Duodenal mucosa (tissue), 2 donors: Measurements from ENCODE around the gene SPHK1.
A peak's percentile ranks its signal among the peaks of the same experiment; 100 is the strongest.
"Not testable (repeated sequence)": the region's sequence is repeated elsewhere in the genome, so short reads cannot be mapped to it uniquely, and the experiment has no call there.

Experiments
- H3K27ac ChIP-seq: one replicate; pipeline ENCODE4 v1.7.0; 2013; ENCODE audit warnings: low read depth, low read length
- H3K27me3 ChIP-seq, 2 donors: one replicate each; pipeline ENCODE4 v1.7.0; 2013; ENCODE audit warnings: low read length in 2 of 2, control low read depth in 1 of 2; ENCODE audit not compliant: insufficient read depth in 2 of 2, control insufficient read depth in 1 of 2
- H3K36me3 ChIP-seq, 2 donors: one replicate each; pipeline ENCODE4 v1.7.0; 2013; ENCODE audit warnings: low read length in 2 of 2, control low read depth in 1 of 2; ENCODE audit not compliant: insufficient read depth in 2 of 2, control insufficient read depth in 1 of 2
- H3K4me1 ChIP-seq, 2 donors: one replicate each; pipeline ENCODE4 v1.7.0; 2013; ENCODE audit warnings: low read length in 2 of 2, control low read depth in 1 of 2; ENCODE audit not compliant: insufficient read depth in 2 of 2, control insufficient read depth in 1 of 2
- H3K4me3 ChIP-seq, 2 donors: one replicate each; pipeline ENCODE4 v1.7.0; 2013; ENCODE audit warnings: low read length in 2 of 2, low read depth in 1 of 2
- H3K9ac ChIP-seq, 2 donors: one replicate each; pipeline ENCODE4 v1.7.0; 2013; ENCODE audit warnings: low read length in 2 of 2, low read depth in 1 of 2
- H3K9me3 ChIP-seq, 2 donors: one replicate each; pipeline ENCODE4 v1.7.0; 2013; ENCODE audit warnings: low read length in 2 of 2, control low read depth in 1 of 2; ENCODE audit not compliant: control insufficient read depth in 1 of 2

The SPHK1 gene, protein sequence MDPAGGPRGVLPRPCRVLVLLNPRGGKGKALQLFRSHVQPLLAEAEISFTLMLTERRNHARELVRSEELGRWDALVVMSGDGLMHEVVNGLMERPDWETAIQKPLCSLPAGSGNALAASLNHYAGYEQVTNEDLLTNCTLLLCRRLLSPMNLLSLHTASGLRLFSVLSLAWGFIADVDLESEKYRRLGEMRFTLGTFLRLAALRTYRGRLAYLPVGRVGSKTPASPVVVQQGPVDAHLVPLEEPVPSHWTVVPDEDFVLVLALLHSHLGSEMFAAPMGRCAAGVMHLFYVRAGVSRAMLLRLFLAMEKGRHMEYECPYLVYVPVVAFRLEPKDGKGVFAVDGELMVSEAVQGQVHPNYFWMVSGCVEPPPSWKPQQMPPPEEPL

GRCh38 chr17:76384222-76384986, at the start of gene SPHK1:
TSS of gene SPHK1 (plus strand) at chr17:76384609. CDS start at chr17:76385645, 1,036 bp downstream.
- Histone ChIP-seq H3K27me3 (peaks cover 0 to 6% of the 10 kb centered on the region in 2 donors), H3K4me1 (peaks cover 3 to 33% of the 10 kb centered on the region in 2 donors), H3K9me3 (no peaks in the 10 kb centered on the region)

GRCh38 chr17:76335716-76336381, 48.6 kb upstream of the SPHK1 start:
- H3K36me3 ChIP-seq = no peaks in the 10 kb centered on the region
- no peaks in the 10 kb centered on the region for H3K9me3 ChIP-seq
- H3K9ac ChIP-seq = no peak overlapping the region
- no peak overlapping the region for H3K4me3 ChIP-seq
- no peaks in the 10 kb centered on the region for H3K27me3 ChIP-seq
- no peak overlapping the region for H3K27ac ChIP-seq
- H3K4me1 ChIP-seq = peaks cover 2 to 5% of the 10 kb centered on the region in 2 donors

More at GRCh38 chr17:76384222-76384986, at the start of gene SPHK1:
- Histone ChIP-seq H3K9ac (peak within 1 kb of the TSS; percentile 54 to 58), H3K4me3 (peak within 1 kb of the TSS; percentile 69 to 70), H3K36me3 (no peaks in the 10 kb centered on the region), H3K27ac (peak within 1 kb of the TSS; percentile 42)

- Histone ChIP-seq H3K27me3 (no peaks in the 10 kb centered on the region), H3K27ac (no peak overlapping the region), H3K36me3 (peaks cover 0 to 2% of the 10 kb centered on the region in 2 donors), H3K4me1 (no peaks in the 10 kb centered on the region), H3K4me3 (no peak overlapping the region), H3K9ac (no peak overlapping the region), H3K9me3 (no peaks in the 10 kb centered on the region)
These were observed 47.5 kb upstream of the SPHK1 start for GRCh38 chr17:76336756-76337412.

DNA sequence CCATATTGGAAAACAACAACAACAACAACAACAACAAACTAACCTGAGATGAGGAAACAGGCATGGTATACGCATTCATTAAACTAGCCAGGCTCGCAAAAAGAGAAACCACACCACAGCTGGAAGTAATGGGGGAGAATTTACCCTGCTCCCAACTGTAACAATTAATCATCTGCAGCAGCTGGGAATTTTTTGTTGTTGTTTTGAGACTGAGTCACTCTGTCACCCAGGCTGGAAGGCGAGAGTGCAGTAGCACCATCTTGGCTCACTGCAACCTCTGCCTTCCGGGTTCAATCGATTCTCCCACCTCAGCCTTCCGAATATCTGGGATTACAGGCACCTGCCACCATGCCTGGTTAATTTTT, 47.0 kb upstream of the SPHK1 start:
- H3K9me3 ChIP-seq = no peaks in the 10 kb centered on the region
- H3K4me3 ChIP-seq = no peak overlapping the region
- peaks cover 0 to 7% of the 10 kb centered on the region in 2 donors for H3K36me3 ChIP-seq
- H3K27me3 ChIP-seq = no peaks in the 10 kb centered on the region
- H3K9ac ChIP-seq = no peak overlapping the region
- no peak overlapping the region for H3K27ac ChIP-seq
- no peaks in the 10 kb centered on the region for H3K4me1 ChIP-seq

DNA sequence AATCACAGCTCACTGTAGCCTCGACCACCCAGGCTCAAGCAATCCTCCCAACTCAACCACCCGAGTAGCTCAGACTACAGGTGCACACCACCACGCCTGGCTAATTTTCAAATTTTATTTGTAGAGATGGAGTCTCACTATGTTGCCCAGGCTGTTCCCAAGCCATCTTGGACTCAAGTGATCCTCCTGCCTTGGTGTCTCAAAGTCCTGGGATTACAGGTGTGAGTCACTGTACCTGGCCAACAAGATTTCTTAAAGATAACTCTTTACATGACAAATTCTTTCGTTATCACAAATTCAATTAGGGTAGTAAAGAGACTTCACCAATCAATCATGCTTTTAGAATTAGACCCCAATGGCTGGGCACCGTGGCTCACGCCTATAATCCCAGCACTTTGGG, 43.1 kb upstream of the SPHK1 start:
- Histone ChIP-seq H3K4me3 (no peak overlapping the region), H3K4me1 (no peaks in the 10 kb centered on the region), H3K27ac (no peak overlapping the region), H3K9me3 (no peaks in the 10 kb centered on the region), H3K27me3 (no peaks in the 10 kb centered on the region), H3K36me3 (peaks cover 8 to 23% of the 10 kb centered on the region in 2 donors), H3K9ac (no peak overlapping the region)

DNA sequence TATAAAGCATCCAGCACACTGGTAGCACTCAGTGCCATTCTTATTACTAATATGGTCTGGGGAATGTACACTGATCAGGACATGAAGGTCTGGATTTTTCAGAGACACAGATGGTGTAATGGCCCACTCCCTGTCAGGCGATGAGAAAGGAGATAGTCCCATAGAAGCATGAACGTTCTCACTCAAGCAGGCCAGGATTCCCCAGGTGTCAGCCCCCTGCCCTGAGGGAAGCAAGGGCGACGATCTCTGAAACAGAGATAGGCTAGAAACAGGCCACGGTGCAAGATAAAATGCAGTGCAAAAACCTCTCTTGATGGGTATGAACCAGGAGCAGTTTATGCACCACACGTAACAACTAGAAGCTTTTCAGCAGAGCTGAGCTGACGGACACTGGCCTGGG, 41.3 kb upstream of the SPHK1 start:
- no peaks in the 10 kb centered on the region for H3K4me1 ChIP-seq
- H3K9ac ChIP-seq = no peak overlapping the region
- no peaks in the 10 kb centered on the region for H3K27me3 ChIP-seq
- H3K36me3 ChIP-seq = peaks cover 8 to 36% of the 10 kb centered on the region in 2 donors
- no peak overlapping the region for H3K27ac ChIP-seq
- H3K4me3 ChIP-seq = no peak overlapping the region
- H3K9me3 ChIP-seq = no peaks in the 10 kb centered on the region

GRCh38 chr17:76345377-76345974, 38.9 kb upstream of the SPHK1 start:
- Histone ChIP-seq H3K9me3 (no peaks in the 10 kb centered on the region), H3K27me3 (no peaks in the 10 kb centered on the region), H3K27ac (no peak overlapping the region), H3K4me3 (no peak overlapping the region), H3K4me1 (no peaks in the 10 kb centered on the region), H3K9ac (no peak overlapping the region), H3K36me3 (peaks cover 8 to 36% of the 10 kb centered on the region in 2 donors)

DNA sequence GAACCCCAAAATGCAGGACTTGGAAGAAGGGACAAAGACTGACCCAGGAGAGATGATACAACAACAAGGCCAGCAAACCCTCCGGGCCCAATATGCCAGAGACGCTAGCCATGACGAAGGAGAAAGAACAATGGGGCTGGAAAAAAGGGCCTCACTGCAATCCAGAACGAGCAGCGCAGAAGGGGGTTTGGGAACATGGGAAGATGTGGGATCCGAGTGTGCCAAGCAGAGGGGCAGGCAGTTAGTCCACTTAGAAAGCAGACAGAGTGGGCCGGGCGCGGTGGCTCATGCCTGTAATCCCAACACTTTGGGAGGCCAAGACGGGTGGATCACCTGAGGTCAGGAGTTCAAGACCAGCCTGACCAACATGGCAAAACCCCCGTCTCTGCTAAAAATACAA, 37.5 kb upstream of the SPHK1 start:
- H3K36me3 ChIP-seq = peaks cover 8 to 33% of the 10 kb centered on the region in 2 donors
- not testable (repeated sequence) for H3K9ac ChIP-seq, H3K9me3 ChIP-seq

GRCh38 chr17:76350463-76350862, 33.9 kb upstream of the SPHK1 start:
- H3K4me3 ChIP-seq = no peak overlapping the region
- H3K9ac ChIP-seq = no peak overlapping the region
- H3K4me1 ChIP-seq = peaks cover 11 to 12% of the 10 kb centered on the region in 2 donors
- no peak overlapping the region for H3K27ac ChIP-seq
- no peaks in the 10 kb centered on the region for H3K9me3 ChIP-seq
- H3K36me3 ChIP-seq = peaks cover 0 to 21% of the 10 kb centered on the region in 2 donors
- no peaks in the 10 kb centered on the region for H3K27me3 ChIP-seq

More for the DNA sequence above, 37.5 kb upstream of the SPHK1 start:
- not testable (repeated sequence) for H3K27ac ChIP-seq, H3K4me3 ChIP-seq, H3K4me1 ChIP-seq, H3K27me3 ChIP-seq
